ENCODE results near the gene ARL15. TPM values are rescaled to one million over a fixed set of nuclear protein-coding genes. Genes with fewer than 3 reads are reported as not detected.
A peak's percentile ranks its signal among the peaks of the same experiment; 100 is the strongest.

Gene ARL15
- total and polyA plus RNA-seq, 2 of the 8 experiments (the other 6 are each of a cell fraction or from before 2014, with no cell fraction given), result 9.9 to 21.2 TPM

GRCh38 chr5:53991942-53992341, 318.4 kb downstream of the ARL15 start:
- no peak overlapping the region for H2BK12ac ChIP-seq (ENCODE audit: low read depth, low read length)
- peaks cover 0 to 2% (median 0%) of the 10 kb centered on the region in 4 experiments; a peak in 2 of 7 replicates for H3K4me1 ChIP-seq (replicated peaks in 1 of 4; ENCODE audit: control insufficient read depth in 3 of 4, insufficient read depth in 4 of 4, low read length in 3 of 4)
- H4K5ac ChIP-seq (ENCODE audit: insufficient read length, low read depth, low read length), result no peak overlapping the region
- H3K4ac ChIP-seq (replicated peaks; ENCODE audit: insufficient read length, low read depth, low read length), result no peak overlapping the region
- no peak overlapping the region for H3K9ac ChIP-seq (replicated peaks in 1 of 4; ENCODE audit: extremely low read depth in 1 of 4, low read depth in 3 of 4, low read length in 3 of 4)
- H4K8ac ChIP-seq (ENCODE audit: extremely low read depth, insufficient read depth, low read length), result no peak overlapping the region
- H3K27ac ChIP-seq (ENCODE audit: low read depth, low read length), result no peak overlapping the region
- H2BK120ac ChIP-seq (replicated peaks; ENCODE audit: low read depth, low read length), result no peak overlapping the region
- H3K14ac ChIP-seq (ENCODE audit: insufficient read length), result no peak overlapping the region
- no peak overlapping the region for H3K4me3 ChIP-seq (ENCODE audit: extremely low read depth in 1 of 4, insufficient read depth in 2 of 4, low read depth in 3 of 4, low read length in 4 of 4)
- H3K9me3 ChIP-seq (ENCODE audit: insufficient read depth in 2 of 2, low read depth in 1 of 2, low read length in 1 of 2), result no peaks in the 10 kb centered on the region
- no peak overlapping the region for H2AFZ ChIP-seq (ENCODE audit: low read length)
- no peak overlapping the region for H2BK5ac ChIP-seq (ENCODE audit: low read depth, low read length)
- H3K56ac ChIP-seq (replicated peaks; ENCODE audit: insufficient read length, low read depth, low read length), result no peak overlapping the region
- no peak overlapping the region for H3K23ac ChIP-seq (ENCODE audit: insufficient read length)
- no peaks in the 10 kb centered on the region for H3K36me3 ChIP-seq (ENCODE audit: control insufficient read depth in 2 of 4, insufficient read depth in 4 of 4, low read length in 3 of 4)
- H3K27me3 ChIP-seq (replicated peaks in 1 of 4; ENCODE audit: control insufficient read depth in 3 of 4, extremely low read depth in 1 of 4, insufficient read depth in 3 of 4, low read length in 3 of 4), result no peaks in the 10 kb centered on the region
- H4K20me1 ChIP-seq (replicated peaks in 1 of 2; ENCODE audit: control insufficient read depth in 1 of 2, insufficient read depth in 2 of 2, low read length in 2 of 2), result no peaks in the 10 kb centered on the region
- no peaks in the 10 kb centered on the region for H3K23me2 ChIP-seq (ENCODE audit: low read depth, low read length)
- H2AK5ac ChIP-seq (ENCODE audit: low read depth, low read length), result no peak overlapping the region
- no peak overlapping the region for H3K4me2 ChIP-seq (ENCODE audit: insufficient read depth in 1 of 2, low read depth in 2 of 2, low read length in 2 of 2)
- H3K18ac ChIP-seq (ENCODE audit: extremely low read depth, low read length), result no peak overlapping the region
- no peak overlapping the region for H4K91ac ChIP-seq (replicated peaks; ENCODE audit: insufficient read length, low read length)
- DNase-seq (ENCODE audit: low read depth in 1 of 2, low spot score in 2 of 2) (no peak), FAIRE-seq (peak; percentile 79)
- no peak overlapping the region for H2BK20ac ChIP-seq (ENCODE audit: low read length)
- no peaks in the 10 kb centered on the region for H3K79me2 ChIP-seq (ENCODE audit: control insufficient read depth in 1 of 2, insufficient read depth in 2 of 2, low read length in 2 of 2)
- H3K79me1 ChIP-seq (ENCODE audit: low read depth, low read length), result no peaks in the 10 kb centered on the region
- no peak overlapping the region for H2BK15ac ChIP-seq (ENCODE audit: low read length)
- POLR2A ChIA-PET (ENCODE audit: partially characterized antibody), result no interaction called here
- CTCF ChIA-PET (ENCODE audit: partially characterized antibody), result interaction anchor here (0.7 to 1.5 kb wide), 9 partner anchors 10 to 224 kb away, joined by 3 to 7 read pairs (median 3); no protein-coding TSS in a partner anchor
- WGBS, 2 experiments (ENCODE audit: extremely low coverage in 1 of 2, insufficient coverage in 1 of 2, insufficient read length in 1 of 2, insufficient replicate concordance in 2 of 2, low coverage in 1 of 2, low lambda C conversion rate in 2 of 2, missing lambda C conversion rate in 1 of 2), result 97% methylated on average over 4 of the region's 4 CpGs; no CpG with 5 or more reads in 1 of the 2 experiments
- peak in 2 of 3 experiments; percentile 45 to 69; a peak in 2 of 4 replicates for TF ChIP-seq CTCF (IDR thresholded peaks at IDR 0.05; ENCODE audit: control extremely low read depth in 1 of 3, insufficient read depth in 1 of 3, low read depth in 1 of 3, low read length in 3 of 3)
- no peak for TF ChIP-seq PHF8 (conservative IDR thresholded peaks at IDR 0.05; ENCODE audit: low read depth, low read length)
- no peak for TF ChIP-seq EGR1 (IDR thresholded peaks at IDR 0.05; ENCODE audit: borderline replicate concordance, low read depth, low read length)
- TF ChIP-seq RAD21 (IDR thresholded peaks at IDR 0.05 in 1 of 2, conservative IDR thresholded peaks at IDR 0.05 in 1 of 2; ENCODE audit: low read depth in 2 of 2, low read length in 2 of 2), result peak; percentile 71 to 77
- no peak for TF ChIP-seq POLR2A (IDR thresholded peaks at IDR 0.05; ENCODE audit: control extremely low read depth in 1 of 2, low read depth in 2 of 2, low read length in 2 of 2)
- no peak for TF ChIP-seq FOSL1 (IDR thresholded peaks at IDR 0.05; ENCODE audit: insufficient read depth, low read depth, low read length)
- no peak for TF ChIP-seq EP300 (IDR thresholded peaks at IDR 0.05; ENCODE audit: borderline replicate concordance in 1 of 2, low read depth in 2 of 2, low read length in 2 of 2)
- TF ChIP-seq JUND (IDR thresholded peaks at IDR 0.05; ENCODE audit: low read length), result no peak
- no peak for TF ChIP-seq TEAD4 (IDR thresholded peaks at IDR 0.05; ENCODE audit: low read depth, low read length)
- TF ChIP-seq MAFK (IDR thresholded peaks at IDR 0.05; ENCODE audit: low read depth, low read length), result no peak
- no peak for TF ChIP-seq SIX5 (IDR thresholded peaks at IDR 0.05; ENCODE audit: low read depth, low read length)
- TF ChIP-seq TBP (IDR thresholded peaks at IDR 0.05; ENCODE audit: low read depth, low read length), result no peak

Measured in H1 (cell line).